Sigmoid colon (tissue), 4 donors: ENCODE measurements around the gene TMPRSS9.

ENCODE experiments used
- CTCF ChIP-seq, 4 experiments: fragments of 450-650 bp in 3 of 4; fragments of 200-600 bp in 1 of 4; IDR thresholded peaks; one replicate each; pipeline ENCODE4 v1.5.1; 2016 to 2019; ENCODE audit warnings: antibody characterized with exemption in 4 of 4, mild to moderate bottlenecking in 3 of 4, moderate library complexity in 2 of 4
- EP300 ChIP-seq, 4 donors: sonication (generic); formaldehyde crosslinking; IDR thresholded peaks; one replicate each; pipeline ENCODE4 v1.6.1; 2017; ENCODE audit warnings: antibody characterized with exemption in 4 of 4
- POLR2A ChIP-seq, 2 donors: fragments of 450-650 bp; IDR thresholded peaks; one replicate each; pipeline ENCODE4 v1.6.1; 2016; ENCODE audit warnings: antibody characterized with exemption in 2 of 2, mild to moderate bottlenecking in 2 of 2, moderate library complexity in 2 of 2
- POLR2AphosphoS5 ChIP-seq, 4 donors: sonication (generic); formaldehyde crosslinking; IDR thresholded peaks; one replicate each; pipeline ENCODE4 v1.6.1; 2017; ENCODE audit warnings: antibody characterized with exemption in 4 of 4

- TF ChIP-seq POLR2A (IDR thresholded peaks at IDR 0.05) (no peak), CTCF (IDR thresholded peaks at IDR 0.05) (no peak), EP300 (IDR thresholded peaks at IDR 0.05) (no peak), POLR2AphosphoS5 (IDR thresholded peaks at IDR 0.05) (no peak)
Measured at GRCh38 chr19:2376784-2377519, 16.9 kb downstream of the TMPRSS9 start.
